AG09319 (cell line): ENCODE measurements around the gene SLC12A4.
"Not testable (repeated sequence)": the region's sequence is repeated elsewhere in the genome, so short reads cannot be mapped to it uniquely, and the experiment has no call there.

Experiments used
- DNase-seq: peaks from one replicate; pipeline ENCODE4 v3.0.0-alpha.2; 2010; ENCODE audit warnings: low read depth; ENCODE audit errors: extremely low read depth
- TF ChIP-seq, protein P1 (sequence below): IDR thresholded peaks from 2 replicates; pipeline ENCODE4 v1.5.1; 2011; ENCODE audit warnings: low read depth, mild to moderate bottlenecking, inconsistent platforms, low read length, moderate library complexity

The SLC12A4 gene

GRCh38 chr16:68003031-68003430 is 34.6 kb upstream of the SLC12A4 start:
- TF ChIP-seq, protein P1, sequence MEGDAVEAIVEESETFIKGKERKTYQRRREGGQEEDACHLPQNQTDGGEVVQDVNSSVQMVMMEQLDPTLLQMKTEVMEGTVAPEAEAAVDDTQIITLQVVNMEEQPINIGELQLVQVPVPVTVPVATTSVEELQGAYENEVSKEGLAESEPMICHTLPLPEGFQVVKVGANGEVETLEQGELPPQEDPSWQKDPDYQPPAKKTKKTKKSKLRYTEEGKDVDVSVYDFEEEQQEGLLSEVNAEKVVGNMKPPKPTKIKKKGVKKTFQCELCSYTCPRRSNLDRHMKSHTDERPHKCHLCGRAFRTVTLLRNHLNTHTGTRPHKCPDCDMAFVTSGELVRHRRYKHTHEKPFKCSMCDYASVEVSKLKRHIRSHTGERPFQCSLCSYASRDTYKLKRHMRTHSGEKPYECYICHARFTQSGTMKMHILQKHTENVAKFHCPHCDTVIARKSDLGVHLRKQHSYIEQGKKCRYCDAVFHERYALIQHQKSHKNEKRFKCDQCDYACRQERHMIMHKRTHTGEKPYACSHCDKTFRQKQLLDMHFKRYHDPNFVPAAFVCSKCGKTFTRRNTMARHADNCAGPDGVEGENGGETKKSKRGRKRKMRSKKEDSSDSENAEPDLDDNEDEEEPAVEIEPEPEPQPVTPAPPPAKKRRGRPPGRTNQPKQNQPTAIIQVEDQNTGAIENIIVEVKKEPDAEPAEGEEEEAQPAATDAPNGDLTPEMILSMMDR = no peak
- no peak for DNase-seq

DNA sequence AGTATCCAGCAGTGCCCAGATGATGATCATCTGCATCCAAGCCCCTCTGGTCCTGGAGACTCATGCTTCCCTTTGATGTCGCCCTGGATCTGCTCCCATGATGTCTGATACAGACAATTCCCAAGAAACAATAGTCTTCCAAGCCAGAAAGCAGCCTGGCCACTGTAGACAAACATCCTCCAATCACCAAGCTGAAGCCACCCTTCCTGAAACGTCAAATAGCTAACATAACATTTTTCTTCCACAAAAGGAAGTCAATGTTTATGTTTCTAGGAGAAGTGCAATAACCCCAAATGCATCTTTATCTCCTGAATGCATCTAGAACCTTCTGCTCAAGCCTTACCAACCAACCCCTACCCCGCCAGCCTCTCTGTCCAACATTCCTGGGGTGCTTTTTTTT is 32.0 kb upstream of the SLC12A4 start:
- DNase-seq = no peak
- TF ChIP-seq, protein P1 = no peak

GRCh38 chr16:67999985-68000384 is 31.5 kb upstream of the SLC12A4 start:
- DNase-seq = no peak
- TF ChIP-seq, protein P1 = no peak

- DNase-seq = not testable (repeated sequence)
Measured at GRCh38 chr16:67998779-67999688, 30.6 kb upstream of the SLC12A4 start, which contains the start of gene DPEP2. TSS of gene DPEP2 (minus strand) at chr16:67999484. CDS start at chr16:67993212, 6,272 bp downstream.

DNA sequence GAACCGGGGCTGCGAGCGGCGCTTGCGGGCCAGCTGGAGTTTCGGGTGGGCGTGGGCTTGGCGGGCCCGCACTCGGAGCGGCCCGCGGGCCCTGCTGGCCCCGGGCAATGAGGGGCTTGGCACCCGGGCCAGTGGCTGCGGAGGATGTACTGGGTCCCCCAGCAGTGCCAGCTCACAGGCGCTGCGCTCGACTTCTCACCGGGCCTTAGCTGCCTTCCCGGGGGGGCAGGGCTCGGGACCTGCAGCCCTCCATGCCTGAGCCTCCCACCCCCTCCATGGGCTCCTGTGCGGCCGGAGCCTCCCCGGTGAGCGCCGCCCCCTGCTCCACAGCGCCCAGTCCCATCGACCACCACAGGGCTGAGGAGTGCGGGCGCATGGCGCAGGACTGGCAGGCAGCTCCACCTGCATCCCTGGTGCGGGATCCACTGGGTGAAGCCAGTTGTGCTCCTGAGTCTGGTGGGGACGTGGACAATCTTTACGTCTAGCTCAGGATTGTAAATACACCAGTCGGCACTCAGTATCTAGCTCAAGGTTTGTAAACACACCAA is 29.9 kb upstream of the SLC12A4 start:
- not testable (repeated sequence) for DNase-seq

DNA sequence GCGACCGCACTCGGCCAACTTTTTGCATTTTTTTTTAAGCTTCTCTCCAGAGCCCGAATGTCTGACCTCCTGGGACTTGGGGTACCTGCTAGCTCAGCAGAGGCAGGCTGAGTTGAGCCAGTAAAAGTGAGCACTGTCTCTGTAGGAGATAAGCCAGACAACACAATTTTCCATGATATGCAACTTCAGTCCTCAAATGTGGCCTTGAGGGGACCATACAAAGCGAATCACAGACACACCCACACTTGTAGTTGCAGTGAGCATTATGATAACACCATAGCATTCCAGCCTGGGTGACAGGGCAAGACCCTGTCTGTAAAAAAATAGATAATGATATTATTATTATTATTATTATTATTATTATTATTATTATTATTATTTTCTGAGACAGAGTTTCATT is 28.2 kb upstream of the SLC12A4 start:
- TF ChIP-seq, protein P1 = no peak
- no peak for DNase-seq

DNA sequence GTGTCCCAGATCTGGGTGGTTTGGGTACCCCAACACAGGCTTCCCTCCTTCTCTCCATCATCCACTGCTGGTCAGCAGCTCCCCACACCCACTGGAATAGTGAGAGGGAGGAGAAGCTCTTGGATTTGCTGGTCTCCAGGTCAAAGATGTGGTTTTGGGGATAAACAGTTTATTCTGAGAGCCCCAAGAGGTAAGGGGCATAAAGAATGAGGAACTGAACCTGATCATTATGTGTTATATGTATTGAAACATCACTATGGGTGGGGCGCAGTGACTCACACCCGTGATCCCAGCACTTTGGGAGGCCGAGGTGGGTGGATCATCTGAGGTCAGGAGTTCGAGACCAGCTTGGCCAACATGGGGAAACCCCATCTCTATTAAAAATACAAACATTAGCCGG is 27.0 kb upstream of the SLC12A4 start:
- no peak for DNase-seq
- TF ChIP-seq, protein P1 = no peak

DNA sequence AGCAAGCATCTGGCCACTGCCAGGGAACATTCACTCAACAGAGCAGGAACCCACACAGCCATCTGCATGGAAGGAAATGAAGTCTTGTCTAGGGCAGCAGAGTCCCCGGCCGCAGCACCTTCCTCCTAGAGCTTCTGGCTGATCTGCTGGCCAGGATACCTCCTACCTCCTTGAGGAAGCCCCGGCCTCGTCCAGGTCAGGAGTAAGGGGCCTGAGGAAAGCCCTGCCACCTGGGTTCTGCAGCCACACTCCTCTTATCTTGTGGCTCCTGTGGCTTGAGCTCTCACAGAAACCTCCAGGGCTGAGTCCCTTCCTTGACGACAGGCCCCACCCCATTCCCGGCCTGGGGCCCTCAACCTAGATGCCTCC is 25.6 kb upstream of the SLC12A4 start:
- not testable (repeated sequence) for DNase-seq
